ENCODE measurements around the gene LILRB4.

LILRB4 gene

DNA sequence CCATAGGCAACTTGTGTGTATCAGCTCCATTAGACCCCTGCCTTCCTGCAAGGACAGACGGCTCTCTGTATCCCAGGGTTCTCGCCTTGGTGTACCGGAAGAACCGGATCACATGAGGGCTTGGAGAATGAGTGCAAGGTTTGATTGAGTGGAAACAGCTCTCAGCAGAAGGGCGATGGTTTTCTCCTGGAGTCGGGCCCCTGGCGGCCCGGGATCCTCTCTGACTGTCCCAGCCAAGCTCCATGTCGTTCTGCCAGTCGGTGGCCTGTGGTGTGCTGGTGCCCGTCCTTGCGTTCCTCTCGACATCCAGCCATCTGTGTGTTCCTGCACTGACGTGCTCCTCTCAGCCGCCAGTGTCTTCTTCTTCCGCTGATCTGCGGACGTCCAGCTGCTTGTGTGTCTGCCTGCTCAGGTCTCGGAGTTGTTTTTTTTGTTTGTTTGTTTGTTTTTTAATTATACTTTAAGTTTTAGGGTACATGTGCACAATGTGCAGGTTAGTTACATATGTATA lies 16.4 kb upstream of the LILRB4 start:
- H3K27me3 ChIP-seq (ENCODE audit: insufficient read depth, poor library complexity, severe bottlenecking) = peaks cover 5% of the 10 kb centered on the region
- no peak for ATAC-seq (ENCODE audit: low read depth)
- TF ChIP-seq, protein P1, sequence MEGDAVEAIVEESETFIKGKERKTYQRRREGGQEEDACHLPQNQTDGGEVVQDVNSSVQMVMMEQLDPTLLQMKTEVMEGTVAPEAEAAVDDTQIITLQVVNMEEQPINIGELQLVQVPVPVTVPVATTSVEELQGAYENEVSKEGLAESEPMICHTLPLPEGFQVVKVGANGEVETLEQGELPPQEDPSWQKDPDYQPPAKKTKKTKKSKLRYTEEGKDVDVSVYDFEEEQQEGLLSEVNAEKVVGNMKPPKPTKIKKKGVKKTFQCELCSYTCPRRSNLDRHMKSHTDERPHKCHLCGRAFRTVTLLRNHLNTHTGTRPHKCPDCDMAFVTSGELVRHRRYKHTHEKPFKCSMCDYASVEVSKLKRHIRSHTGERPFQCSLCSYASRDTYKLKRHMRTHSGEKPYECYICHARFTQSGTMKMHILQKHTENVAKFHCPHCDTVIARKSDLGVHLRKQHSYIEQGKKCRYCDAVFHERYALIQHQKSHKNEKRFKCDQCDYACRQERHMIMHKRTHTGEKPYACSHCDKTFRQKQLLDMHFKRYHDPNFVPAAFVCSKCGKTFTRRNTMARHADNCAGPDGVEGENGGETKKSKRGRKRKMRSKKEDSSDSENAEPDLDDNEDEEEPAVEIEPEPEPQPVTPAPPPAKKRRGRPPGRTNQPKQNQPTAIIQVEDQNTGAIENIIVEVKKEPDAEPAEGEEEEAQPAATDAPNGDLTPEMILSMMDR (IDR thresholded peaks at IDR 0.05; ENCODE audit: poor library complexity, severe bottlenecking) = no peak
- no peaks in the 10 kb centered on the region for H3K9me3 ChIP-seq (ENCODE audit: severe bottlenecking)
- no peaks in the 10 kb centered on the region for H3K36me3 ChIP-seq (ENCODE audit: low read depth)
- no peaks in the 10 kb centered on the region for H3K4me1 ChIP-seq (ENCODE audit: insufficient read depth, poor library complexity, severe bottlenecking)
- H3K27ac ChIP-seq (ENCODE audit: poor library complexity, severe bottlenecking) = no peak overlapping the region
- no peak overlapping the region for H3K4me3 ChIP-seq (ENCODE audit: severe bottlenecking)
- no peak for DNase-seq (ENCODE audit: low spot score)

DNA sequence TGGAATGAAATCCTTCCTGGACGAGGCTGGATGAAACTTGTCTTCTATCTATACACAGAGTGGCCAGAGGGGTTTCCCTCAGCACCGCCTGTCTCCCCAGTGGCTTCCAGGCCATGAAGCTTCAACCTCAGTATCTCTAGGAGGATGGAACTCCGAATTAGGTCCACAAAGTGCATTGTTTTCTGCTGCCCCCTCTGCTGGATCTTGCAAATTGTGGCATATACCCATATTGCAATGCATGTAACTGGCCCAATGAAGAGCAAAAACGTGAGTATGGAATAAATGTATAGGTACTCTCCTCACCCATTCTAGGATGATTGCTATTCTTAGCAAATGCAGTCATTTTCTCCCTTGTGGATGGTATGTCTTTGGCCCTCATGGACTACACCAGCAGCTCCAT lies 14.7 kb upstream of the LILRB4 start:
- DNase-seq (ENCODE audit: low spot score) (no peak), ATAC-seq (ENCODE audit: low read depth) (no peak)
- TF ChIP-seq, protein P1 (IDR thresholded peaks at IDR 0.05; ENCODE audit: poor library complexity, severe bottlenecking) = no peak
- no peaks in the 10 kb centered on the region for H3K4me1 ChIP-seq (ENCODE audit: insufficient read depth, poor library complexity, severe bottlenecking)
- H3K9me3 ChIP-seq (ENCODE audit: severe bottlenecking) = no peaks in the 10 kb centered on the region
- no peak overlapping the region for H3K4me3 ChIP-seq (ENCODE audit: severe bottlenecking)
- no peak overlapping the region for H3K27ac ChIP-seq (ENCODE audit: poor library complexity, severe bottlenecking)
- no peaks in the 10 kb centered on the region for H3K27me3 ChIP-seq (ENCODE audit: insufficient read depth, poor library complexity, severe bottlenecking)
- no peaks in the 10 kb centered on the region for H3K36me3 ChIP-seq (ENCODE audit: low read depth)

DNA sequence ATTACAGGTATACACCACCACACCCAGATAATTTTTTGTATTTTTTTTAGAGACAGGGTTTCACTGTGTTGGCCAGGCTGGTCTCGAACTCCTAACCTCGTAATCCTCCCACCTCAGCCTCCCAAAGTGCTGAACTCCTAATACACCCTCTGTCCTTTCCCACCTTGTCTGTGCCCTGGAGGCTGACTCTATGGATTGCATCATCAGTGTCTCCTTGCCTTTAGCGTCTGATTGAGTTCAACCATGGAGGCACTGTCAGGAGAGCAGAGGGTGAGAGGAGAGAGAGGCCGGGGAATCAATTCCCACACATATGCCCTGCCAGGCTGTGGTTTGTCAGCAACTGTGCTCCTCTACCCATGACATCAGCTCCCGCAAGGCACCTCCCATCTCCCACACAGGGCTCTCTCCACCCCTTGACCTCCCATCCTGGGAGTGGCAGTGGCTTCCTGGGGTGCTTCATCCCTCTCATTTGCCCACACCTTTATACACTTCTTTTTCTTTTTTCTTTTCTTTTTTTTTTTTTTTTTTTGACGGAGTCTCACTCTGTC lies 12.6 kb upstream of the LILRB4 start:
- Histone ChIP-seq H3K4me1 (ENCODE audit: insufficient read depth, poor library complexity, severe bottlenecking) (no peaks in the 10 kb centered on the region), H3K36me3 (ENCODE audit: low read depth) (no peaks in the 10 kb centered on the region), H3K9me3 (ENCODE audit: severe bottlenecking) (no peaks in the 10 kb centered on the region), H3K4me3 (ENCODE audit: severe bottlenecking) (no peak overlapping the region), H3K27ac (ENCODE audit: poor library complexity, severe bottlenecking) (no peak overlapping the region), H3K27me3 (ENCODE audit: insufficient read depth, poor library complexity, severe bottlenecking) (no peaks in the 10 kb centered on the region)
- ATAC-seq (ENCODE audit: low read depth) = no peak
- TF ChIP-seq, protein P1 (IDR thresholded peaks at IDR 0.05; ENCODE audit: poor library complexity, severe bottlenecking) = no peak
- DNase-seq (ENCODE audit: low spot score) = no peak

DNA sequence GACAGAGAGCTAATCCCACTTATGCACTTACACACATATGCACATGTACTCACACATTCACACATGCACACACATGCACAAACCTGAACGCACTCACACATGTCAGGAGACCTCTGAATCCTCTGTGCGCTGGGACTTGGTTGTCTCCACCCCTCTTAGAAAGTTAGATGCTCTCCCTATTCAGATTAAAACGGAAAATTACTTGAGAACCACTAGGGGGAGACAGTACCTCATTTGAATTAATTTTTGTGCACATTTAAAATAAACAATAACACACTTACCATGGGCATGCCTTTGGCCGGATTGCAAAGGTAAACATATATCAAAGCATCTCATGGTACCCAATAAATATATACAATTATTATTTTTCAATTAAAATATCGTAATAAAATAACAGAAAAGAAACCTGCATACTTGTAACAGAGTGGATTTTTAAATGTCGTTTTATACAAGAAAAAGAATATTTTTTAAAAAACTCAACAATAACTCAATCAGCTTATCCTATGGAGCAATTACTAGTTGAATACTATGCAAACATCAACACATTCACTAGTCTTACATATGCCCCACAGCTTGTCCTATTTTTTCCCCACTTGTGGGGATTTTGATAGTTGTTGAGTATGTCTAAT lies 9.5 kb upstream of the LILRB4 start:
- ATAC-seq (ENCODE audit: low read depth) = 0 out of 3 replicates have a peak, but pooled peaks have one; percentile 33
- TF ChIP-seq, protein P1 (IDR thresholded peaks at IDR 0.05; ENCODE audit: poor library complexity, severe bottlenecking) = peak; percentile 77
- H3K9me3 ChIP-seq (ENCODE audit: severe bottlenecking) = no peaks in the 10 kb centered on the region
- no peak overlapping the region for H3K27ac ChIP-seq (ENCODE audit: poor library complexity, severe bottlenecking)
- no peak for DNase-seq (ENCODE audit: low spot score)
- no peaks in the 10 kb centered on the region for H3K36me3 ChIP-seq (ENCODE audit: low read depth)
- no peaks in the 10 kb centered on the region for H3K27me3 ChIP-seq (ENCODE audit: insufficient read depth, poor library complexity, severe bottlenecking)
- H3K4me3 ChIP-seq (ENCODE audit: severe bottlenecking) = no peak overlapping the region
- H3K4me1 ChIP-seq (ENCODE audit: insufficient read depth, poor library complexity, severe bottlenecking) = no peaks in the 10 kb centered on the region
